GM21515 (cell line): ENCODE results near the gene ALDH1B1.
A peak's percentile ranks its signal among the peaks of the same experiment; 100 is the strongest.

Experiments used
- ATAC-seq: cut with Tn5 transposase; IDR thresholded peaks from one replicate; pipeline ENCODE4 v1.9.1; 2021; ENCODE audit not compliant: unreplicated experiment

Gene ALDH1B1

DNA sequence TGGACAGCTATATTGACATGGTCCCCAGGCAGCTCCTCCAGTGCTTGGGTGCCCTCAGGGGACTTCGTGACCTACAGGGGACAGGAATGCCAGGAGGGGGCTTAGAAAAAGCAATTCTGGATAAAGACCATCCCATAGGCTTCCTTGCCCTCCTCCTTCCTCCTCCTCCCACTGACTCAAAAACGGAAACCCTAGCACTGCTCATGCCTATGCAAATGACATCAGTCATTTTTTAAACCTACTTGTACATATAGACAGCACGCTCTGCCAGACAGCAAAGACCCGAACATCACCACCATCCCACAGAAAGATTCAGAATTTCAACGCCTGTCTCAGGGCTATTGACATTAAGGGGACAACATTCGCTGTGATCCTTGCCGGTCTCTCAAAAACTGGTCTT lies 20.8 kb downstream of the ALDH1B1 start:
- peak; percentile 47 for ATAC-seq

DNA sequence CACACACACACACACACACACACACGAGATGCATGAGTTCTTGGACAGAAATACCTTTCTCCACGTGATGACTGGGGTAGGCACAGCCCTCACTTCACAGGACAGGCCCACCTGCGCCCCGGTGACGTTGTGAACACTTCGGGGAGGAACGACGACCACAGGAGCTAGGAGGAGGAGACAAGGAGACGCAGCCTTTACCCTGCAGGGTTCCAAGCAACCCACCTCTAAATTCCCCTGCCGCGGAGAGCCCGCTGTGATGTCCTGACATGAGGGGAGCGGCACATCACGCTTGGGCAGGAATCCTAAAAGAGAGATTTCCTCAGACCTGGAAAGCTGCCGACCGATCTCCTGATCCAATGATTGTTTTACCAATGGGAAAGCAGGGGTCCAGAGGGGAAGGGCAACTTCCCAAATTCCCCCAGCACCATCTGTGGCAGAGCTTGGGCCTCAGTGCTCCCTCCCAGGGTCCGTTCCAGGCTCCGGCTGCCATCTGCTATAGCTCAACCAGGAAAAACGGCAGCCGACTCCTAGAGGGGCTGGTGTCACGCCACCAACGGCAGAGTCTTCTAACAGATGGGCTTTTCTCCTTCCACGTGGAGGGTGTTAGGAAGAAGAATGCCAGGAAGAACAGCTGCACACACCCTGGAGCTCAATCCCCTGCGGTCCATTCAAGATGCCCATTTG lies 21.7 kb downstream of the ALDH1B1 start:
- no peak for ATAC-seq

DNA sequence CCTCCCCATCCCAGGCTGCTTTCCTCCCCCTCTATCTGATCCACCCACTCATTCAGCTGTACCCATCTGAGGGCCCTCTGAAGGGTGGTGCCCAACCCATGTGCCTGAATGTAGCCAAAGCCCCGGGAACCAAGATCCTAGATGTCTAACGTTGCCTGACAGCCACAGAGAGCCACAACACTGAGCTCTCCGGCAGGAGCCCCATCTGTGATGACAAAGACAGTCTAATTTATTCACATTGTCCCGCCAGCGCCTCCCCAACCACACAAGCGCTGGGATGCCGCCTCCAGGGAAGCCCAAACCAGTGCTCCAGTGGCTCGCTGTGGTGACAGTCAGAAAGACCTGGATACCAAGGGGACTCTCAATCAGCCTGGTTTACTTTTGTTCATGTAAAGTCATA lies 23.4 kb downstream of the ALDH1B1 start:
- ATAC-seq = no peak

DNA sequence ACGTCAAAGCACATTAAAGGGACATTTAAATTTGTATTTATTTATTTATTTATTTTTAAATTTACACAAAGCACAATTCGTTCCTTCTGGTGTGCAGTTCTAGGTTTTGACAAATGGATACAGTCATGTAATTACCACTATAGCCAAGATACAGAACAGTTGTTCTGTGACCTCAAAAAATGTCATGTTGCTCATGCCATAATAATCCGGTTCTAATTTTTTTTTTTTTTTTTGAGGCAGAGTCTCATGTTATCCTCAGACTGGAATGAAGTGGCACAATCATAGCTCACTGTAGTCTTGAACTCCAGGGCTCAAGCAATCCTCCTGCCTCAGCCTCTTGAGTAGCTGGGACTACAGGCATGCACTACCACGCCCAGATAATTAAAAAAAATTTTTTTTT lies 24.0 kb downstream of the ALDH1B1 start:
- no peak for ATAC-seq

DNA sequence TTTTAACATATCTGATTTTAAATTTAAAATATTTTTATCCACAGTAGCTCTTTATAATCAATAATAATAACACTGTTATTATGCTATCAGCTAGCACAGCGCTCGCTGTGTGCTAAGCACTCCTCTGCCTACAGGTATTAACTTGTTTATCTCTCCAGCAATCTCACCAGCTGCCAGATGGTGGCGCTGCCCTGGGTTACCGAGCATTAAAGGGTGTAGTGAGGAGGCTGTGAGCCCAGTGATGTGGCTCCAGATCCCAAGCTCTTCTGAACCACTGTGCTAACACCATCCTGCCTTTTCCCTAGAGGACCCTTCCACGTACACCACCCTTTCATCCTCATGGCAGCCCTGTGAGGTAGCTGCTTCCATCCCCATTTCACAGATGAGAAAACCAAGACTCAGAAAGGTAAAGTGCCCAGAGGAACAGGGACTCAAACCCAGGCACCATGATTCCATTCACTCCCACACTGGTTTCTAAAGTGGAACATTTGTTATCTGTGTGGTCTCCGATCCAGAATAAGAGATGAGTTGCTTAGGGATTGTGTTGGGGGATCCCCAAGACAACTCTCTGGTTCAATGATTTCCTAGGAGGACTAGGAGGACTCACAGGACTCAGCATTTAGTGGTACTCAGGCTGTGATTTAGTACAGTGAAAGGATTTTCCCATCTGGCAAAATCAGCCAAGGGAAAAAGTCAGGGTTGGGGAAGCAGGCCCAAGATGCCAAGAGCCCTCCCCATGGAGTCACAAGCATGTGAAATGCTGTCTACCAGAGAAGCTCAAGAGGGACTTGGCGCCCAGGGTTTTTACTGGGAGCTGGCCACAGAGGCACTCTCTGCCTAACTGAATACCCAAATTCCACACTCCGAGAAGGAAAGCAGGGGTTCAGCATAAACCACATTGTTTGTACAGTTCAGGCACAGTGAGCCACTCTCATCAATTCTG lies 24.8 kb downstream of the ALDH1B1 start:
- no peak for ATAC-seq

DNA sequence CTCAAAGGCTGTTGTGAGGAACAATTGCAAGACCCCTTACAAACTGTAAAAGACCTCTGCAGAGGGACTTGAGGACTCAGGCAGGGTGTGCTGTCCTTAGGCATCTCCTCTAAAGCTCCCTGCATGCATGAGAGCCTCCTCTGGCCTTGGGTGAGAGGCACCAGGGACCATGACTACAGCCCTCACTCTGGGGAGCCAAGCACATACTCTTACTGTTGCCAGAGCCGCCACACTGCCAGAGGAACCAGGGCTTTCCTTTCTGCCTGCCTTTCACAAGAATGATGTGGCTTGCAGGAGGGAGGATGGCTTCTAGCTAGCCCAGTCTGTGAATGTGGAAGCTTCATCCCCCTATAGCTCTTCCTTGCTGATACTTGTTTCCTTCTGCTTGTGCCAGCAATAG lies 25.9 kb downstream of the ALDH1B1 start:
- ATAC-seq = no peak

DNA sequence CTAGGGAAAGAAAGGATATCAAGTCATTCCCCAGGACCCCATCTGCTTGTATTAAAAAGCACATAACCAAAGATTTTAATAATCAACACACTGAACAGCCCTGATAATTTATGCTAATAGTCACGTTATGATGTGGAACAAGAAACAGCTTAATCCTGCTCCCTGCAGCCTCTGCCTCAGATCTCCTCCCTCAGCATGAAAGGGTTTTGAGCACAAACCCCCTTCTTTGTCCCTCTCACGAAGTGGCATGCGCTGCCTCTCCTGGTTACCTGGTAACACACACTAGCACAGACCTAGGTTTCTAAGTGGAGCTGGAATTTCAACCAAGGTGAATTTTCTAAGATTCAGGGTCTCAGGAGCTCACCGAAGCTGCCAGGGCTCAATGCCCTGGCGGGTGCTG lies 26.7 kb downstream of the ALDH1B1 start:
- no peak for ATAC-seq

DNA sequence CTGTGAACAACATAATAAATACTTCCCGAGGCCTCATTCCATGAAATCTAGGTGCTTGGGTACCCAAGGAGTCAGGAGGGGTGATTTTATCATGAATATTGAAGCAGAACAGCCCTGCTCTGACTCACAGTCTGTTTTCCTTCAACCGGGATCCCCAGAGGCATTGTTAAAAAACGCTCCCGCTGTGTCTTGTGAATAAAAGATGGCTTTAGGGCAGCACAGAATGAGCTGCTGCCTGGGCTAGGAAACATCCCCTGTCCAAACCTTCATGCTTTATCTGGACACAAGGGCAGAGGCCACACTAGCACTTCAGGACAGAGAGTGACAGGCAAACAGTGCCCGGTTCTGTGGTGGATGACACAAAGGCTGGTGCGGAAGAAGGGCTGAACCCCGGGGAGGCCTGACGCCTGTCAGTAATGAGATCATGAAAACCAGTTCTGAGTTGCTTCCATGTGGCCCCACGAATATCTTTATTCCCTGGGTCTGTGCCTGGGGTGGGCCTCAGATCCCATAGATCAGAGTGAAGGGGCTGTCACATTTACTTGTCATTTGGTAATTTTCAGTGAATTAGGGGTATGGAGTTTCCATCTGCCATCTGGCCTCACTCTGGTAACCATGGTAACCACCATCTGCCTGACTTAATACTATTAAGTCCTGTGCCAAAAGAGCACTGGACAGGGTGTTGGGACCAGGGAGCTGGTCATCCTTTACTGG lies 29.2 kb downstream of the ALDH1B1 start:
- ATAC-seq = no peak

DNA sequence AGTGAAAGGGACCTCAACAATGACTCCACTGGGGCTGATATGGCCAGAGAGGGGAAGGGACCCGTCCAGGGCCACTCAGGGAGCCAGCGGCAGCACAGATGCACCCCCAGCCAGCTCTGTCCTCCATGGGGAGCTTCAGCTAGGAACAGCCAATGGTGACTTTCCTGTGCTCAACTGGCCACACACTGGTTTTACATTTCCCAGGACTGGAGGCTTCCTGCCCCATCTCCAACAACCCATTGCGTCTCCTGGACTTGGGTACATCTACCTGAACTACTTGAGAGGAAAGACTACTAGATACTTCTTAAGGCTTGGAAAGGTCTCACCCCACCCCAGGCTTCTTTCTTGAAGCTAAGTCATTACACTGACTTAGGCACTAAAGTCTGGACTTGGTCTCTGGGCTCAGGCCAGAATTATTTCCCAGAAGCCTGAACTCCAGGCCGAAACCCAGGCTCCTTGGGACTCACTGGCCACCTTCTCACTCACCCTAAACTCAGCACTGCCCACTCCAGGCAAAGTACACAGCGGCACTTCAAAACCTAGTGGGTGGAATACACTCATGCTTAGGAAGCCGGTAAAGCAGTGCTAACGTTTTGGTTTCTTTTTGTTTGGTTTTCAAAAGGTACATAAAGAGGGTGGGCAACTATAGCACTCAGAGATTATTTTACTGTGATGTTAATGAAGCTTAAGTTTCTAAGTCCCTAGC lies 30.2 kb downstream of the ALDH1B1 start:
- ATAC-seq = no peak

DNA sequence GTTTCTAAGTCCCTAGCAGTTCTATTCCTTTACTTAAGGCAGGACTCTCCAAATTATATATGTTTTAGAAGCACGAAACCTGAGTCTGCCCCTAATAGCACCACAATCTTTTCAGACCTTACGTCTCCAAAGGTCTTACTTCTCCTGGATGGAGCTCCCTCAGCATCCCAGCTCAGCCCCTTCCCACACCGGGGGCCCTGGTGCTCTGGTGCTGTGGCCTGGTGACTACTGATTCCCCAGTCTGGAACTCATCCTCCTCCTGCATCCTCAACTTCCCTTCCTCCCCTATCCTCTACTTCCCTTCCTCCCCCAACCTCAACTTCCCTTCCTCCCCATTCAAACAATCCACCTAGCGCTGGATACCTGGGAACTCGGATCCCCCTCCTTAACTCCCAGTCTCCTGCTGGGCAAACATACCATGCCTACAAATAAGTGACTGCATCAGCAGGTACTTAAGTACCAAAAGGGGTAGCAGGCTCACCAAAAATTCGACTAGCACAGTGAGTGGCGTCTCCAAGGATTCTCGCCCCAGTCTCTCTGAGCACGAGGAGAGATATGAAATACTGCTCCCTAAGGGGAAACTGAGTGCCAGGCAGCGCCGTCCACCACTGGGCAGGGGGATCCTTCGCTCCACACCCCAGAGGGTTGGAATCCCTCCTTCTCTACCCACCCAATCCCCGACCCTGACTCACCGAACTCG lies 30.9 kb downstream of the ALDH1B1 start:
- ATAC-seq = no peak

DNA sequence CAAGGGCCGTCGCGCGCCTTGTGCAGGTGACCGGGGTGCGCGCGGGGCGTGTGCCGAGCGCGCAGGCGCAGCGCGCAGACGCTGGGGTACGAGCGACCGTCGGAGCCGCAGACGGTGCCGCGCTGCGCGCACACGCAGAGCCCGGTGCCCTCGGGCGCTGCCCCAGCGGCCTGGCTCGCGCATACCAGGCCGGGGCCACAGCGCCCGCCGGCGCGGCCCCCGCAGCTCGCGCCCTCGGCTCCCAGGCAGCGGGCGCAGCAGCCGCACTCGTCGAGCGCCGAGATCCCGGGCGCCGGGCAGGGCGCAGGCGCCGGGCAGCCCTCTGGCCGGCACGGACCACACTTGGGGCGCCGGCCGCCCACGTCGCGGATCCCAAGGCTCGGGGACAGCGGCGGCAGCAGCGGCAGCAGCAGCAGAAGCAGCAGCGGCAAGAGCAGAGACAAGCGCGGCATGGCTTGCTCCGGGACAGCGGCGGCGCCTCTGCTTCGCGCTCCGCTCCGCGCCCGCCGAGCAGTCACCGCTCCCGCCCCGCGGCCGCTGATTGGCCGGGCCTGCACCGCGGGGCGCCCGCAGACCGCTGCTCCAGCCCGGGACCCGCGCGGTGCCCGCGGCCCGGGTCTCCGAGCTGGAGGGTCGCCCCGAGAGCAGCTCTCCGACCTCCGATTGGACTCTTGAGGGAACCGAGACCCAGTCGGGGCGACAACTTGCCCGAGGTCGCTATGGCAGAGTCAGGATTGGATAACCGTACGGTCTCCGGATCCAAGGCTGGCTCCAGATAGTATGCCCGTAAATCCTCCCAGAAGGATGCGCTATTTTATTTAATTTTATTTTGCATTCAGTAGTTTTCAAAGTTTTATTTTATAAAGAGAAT lies 31.7 kb downstream of the ALDH1B1 start, which contains the start of gene IGFBPL1:
IGFBPL1 (minus strand) TSS at position 482 of the 871 bp plus-strand sequence; CDS start at position 452, 30 bp downstream.
- ATAC-seq = no peak

DNA sequence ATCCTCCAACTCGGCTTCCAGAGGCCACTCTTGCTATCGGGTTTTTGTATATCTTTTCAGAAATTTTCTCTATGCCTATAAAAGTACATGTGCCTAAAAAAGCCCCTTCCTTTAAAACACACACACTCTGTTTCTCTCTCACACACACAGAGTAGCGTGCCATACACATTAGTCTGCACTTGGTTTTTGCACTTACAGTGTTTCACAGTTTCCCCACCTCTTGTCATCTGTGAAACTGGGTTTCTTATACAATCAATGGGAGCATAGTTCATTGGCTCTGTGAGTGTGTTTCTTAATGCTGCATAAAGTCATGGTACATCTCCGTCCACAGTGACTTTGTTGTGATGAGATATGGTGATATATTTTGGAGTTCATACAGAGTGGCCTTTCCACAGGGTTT lies 32.4 kb downstream of the ALDH1B1 start:
- ATAC-seq = no peak

DNA sequence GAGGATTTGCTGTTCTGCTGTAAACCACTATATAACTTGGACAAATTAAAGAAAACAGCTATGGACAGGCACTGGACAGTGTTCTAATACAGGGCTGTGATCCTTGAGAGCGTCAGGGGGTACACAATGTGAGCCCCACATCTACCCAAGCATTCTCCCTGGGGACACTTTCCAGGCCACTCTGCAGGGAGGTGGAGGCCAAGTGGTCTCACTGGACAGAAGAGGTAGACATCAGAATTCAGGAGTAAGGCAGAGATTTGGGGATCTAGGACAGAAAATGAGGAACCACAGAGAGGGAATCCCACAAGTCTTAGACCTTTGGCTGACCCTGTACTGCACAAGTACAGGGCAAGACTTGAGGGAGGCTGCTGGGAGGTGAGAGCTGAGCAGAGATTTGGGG lies 35.6 kb downstream of the ALDH1B1 start:
- no peak for ATAC-seq

DNA sequence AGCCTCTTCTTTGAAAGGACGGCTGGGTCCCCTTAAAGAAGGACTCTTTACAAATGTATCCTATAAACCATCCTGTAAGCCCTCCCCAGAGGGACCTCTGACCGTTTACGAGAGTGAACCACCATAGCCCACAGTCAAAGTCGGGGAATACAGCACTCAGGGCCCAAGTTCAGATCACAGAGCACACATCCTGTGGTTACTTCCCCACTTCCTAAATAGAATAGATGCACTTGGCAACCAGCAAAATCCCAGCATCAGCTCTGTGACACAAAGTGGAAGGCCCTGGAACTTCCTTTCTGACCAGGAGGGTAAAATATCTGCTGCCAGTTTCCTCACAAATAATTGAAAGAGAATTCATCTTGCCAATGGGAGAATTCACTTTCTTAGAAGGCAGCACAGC lies 38.6 kb downstream of the ALDH1B1 start:
- no peak for ATAC-seq

DNA sequence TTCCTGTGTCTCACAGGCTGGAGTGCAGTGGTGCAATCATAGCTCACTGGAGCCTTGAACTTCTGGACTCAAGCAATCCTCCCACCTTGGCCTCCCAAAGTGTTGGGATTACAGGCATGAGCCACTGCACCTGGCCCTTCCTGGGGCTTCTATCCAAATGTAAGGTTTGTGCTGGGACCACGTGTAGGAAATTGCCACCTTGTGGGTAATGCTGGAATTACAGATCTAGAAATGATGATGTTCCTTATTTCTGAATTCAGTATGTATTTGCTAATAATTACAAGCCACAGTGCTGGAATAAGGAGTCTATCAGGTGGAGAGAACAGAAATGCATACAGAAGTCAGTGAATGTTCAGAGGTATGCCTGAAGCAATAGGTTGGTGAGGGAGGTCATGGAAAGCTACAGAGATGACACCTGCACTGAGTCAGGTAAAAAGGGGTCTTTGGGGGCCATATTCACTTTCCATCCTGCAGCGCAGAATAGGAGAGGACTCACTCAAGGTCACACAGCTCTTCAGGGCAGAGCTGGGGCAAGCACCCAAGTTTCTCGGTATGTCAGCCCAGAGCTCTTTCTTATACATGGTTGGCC lies 40.5 kb downstream of the ALDH1B1 start:
- ATAC-seq = no peak

DNA sequence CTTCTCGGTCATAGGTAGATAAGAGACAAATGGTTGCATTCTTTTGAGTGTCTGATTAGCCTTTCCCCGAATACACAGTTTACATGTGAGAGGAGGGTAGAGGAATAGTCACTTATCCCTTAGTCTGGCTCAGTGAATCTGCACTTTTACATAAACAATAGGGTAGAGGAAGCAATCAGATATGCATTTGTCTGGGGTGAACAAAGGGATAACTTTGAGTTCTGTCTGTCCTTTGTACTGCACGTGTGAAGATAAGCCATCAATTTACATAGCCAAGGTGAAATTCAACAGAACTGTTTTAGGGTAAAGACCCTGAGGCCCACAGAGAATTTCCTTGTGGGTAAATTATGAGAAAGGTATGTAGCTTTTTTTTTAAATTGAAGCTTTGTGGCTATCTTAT lies 41.9 kb downstream of the ALDH1B1 start:
- ATAC-seq = no peak

DNA sequence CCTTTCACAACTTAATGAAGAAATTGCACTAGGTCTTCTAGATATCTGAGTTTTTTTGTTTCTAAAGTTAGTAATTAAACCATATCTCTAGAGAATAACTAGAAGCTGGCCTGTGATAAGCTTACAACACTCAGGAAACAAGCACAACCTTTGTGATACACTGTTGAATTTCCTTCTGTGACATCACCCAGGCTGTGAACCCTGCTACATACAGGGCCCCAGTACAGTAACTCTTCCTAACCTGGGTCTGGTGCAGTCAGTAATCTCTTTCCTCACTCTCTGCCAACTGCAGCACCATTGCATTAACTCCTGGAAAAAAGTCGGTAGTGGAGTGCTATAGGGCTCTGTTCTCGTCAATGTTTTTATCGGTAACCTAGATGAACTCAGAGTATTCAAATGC lies 42.4 kb downstream of the ALDH1B1 start:
- no peak for ATAC-seq

DNA sequence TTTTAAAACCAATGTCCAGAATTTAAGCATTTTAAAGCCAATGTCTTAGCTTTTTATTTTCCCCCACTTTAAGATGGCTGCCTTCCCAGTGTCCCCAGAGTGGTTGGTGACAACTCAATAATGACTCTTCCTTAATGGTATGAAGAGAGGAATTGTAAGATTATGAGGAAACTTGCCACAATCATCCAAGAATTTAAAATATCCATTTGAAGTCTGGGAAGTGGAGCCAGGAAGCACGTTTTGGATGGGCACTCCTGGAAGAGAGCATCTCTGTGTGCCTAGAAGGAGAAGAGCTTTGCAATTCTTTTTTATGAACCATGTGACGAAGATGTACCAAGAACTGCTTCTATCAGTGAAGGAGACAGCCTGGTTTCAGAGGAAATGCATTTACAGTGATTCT lies 43.0 kb downstream of the ALDH1B1 start:
- ATAC-seq = no peak

DNA sequence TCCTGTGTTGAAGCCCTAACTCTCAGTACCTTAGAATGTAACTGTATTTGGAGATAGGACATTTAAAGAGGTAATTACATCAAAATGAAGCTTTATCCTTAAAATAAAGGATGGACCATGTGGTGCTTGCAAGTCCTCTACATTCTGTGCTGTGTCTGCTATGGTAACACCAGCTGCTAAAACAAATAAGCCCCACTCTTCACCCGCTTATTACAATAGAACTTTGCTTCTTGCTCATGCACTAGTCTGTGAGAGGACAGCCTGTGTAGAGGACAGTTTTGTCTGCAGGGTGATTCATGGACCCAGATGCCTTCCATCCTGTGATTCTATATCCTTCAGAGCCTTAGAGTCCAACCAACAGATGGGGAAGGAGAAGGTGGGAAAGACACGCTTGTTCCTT lies 44.2 kb downstream of the ALDH1B1 start:
- no peak for ATAC-seq
